ENCODE results near the gene OLFML1.

The OLFML1 gene

GRCh38 chr11:7532405-7533145, 47.3 kb downstream of the OLFML1 start:
- DNase-seq (ENCODE audit: low read depth): no peak

GRCh38 chr11:7533199-7534041, 48.1 kb downstream of the OLFML1 start:
- no peak for DNase-seq (ENCODE audit: low read depth)

- no peak for DNase-seq (ENCODE audit: low read depth)
These were observed 48.7 kb downstream of the OLFML1 start for GRCh38 chr11:7534042-7534378.

DNA sequence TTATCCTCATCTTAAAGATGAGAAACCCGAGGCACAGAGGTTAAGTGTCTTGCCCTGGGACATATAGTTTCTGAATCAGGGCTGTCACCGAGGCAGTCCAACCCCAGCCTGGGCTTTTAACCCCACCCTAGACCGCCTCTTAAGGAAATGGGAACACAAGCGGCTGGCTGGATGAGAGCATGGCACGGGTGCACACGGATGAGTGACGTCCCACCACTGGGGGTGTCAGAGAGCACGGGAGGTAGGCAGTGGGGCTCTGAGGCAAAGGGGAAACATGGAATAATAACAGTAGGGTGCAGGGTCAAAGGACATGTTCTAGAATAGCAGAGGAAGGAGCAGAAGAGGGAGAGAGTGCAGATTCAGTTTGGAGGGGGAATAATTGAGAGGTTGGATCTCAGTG, 50.8 kb downstream of the OLFML1 start:
- no peak for DNase-seq (ENCODE audit: low read depth)

DNA sequence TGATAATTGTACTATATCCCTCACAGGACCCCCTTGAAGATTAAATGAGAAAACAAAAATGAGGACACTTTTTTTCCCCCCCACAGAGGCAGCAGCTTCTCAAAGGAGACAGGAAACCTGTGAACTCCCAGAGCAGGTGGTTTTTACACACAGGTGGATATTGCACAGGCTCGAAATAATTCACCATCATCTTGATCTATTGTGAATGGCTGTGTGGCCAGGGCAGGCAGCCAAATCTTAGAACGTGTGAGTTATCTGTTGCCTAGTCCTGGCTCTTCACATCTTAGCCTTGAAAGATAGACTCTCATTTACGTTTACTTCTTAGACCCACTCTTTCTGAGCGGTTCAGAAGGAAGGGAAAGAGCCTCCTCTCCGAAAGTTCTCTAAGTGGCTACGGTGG, 52.0 kb downstream of the OLFML1 start:
- no peak for DNase-seq (ENCODE audit: low read depth)

- peak; percentile 7 for DNase-seq (ENCODE audit: low read depth)
These were observed 52.7 kb downstream of the OLFML1 start for GRCh38 chr11:7538031-7538430.

DNA sequence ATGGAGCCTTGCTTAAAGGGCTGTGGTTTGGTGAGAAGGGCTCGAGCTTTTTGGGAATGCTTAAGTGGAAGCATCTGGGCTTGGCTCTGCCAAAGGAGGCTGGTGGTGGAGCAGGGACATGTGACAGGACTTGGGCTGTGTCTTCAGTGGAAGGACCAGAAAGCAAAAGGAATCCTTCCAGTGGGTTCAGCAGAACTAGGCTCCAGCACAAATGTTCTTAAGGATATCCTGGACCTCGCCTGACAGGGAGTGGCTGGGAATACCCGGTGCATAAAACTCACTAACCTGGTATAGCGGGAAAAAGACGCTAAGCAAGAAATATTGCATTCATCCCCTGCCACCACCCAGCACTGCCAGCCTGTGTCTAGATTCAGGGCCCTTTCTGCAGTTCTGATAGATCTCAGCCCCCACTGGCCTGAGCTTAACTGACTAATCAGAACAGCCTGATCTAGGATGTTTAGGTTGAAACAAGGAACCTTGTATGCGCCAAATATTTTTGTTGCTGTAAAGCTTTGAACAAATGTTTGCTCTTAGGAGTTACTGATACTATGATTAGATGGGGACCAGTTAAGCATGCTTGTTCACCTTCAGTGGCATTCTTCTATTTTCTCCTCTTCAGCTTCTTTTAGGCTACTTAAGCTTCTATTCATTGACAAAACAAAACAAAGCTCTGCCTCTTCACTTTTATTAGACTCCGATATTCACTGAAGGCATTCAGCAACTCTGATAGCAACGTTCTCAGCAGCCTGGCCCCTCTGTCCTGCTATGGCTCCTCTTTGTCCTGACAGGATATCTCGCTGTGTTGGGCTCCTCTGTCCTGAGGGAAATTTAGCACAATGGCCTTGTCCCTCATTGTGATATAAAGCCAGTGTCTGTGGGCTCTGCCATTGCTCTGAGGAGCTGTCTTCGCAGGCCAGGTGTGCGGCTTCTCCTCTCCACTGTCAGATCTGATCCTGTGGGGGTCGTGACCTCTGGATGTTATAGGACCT, 53.5 kb downstream of the OLFML1 start:
- peak; percentile 10 for DNase-seq (ENCODE audit: low read depth)

- peak; percentile 34 for DNase-seq (ENCODE audit: low read depth)
These were observed 55.7 kb downstream of the OLFML1 start for GRCh38 chr11:7540830-7541555.

- DNase-seq (ENCODE audit: low read depth): no peak
These were observed 58.0 kb downstream of the OLFML1 start for GRCh38 chr11:7543302-7543701.

- no peak for DNase-seq (ENCODE audit: low read depth)
These were observed 58.7 kb downstream of the OLFML1 start for GRCh38 chr11:7544021-7544420.

GRCh38 chr11:7545611-7546010, 60.3 kb downstream of the OLFML1 start:
- no peak for DNase-seq (ENCODE audit: low read depth)

DNA sequence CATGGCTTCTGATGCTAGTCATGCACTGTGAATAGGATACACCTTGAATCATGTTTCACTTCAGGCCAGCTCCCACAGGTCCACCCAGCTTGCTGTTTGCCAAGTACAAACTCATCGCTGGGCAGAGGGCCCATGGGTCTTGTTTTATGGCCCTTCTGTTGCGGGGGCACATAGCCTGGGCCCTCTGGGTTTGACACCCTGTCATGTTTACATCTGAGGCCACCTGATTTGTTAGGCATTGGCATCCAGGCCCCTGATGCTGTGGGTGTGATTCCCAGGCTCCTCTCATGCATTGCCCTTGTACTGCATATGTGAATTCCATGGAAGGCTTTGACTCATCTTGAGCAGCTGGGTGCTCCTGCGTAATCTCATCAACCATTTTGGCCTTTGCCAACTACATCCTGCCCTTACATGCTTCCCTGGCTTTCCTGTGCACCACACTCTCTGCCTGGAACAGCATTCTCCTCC, 61.1 kb downstream of the OLFML1 start:
- peak; percentile 8 for DNase-seq (ENCODE audit: low read depth)

- no peak for DNase-seq (ENCODE audit: low read depth)
These were observed 62.4 kb downstream of the OLFML1 start for GRCh38 chr11:7547687-7548086.

DNA sequence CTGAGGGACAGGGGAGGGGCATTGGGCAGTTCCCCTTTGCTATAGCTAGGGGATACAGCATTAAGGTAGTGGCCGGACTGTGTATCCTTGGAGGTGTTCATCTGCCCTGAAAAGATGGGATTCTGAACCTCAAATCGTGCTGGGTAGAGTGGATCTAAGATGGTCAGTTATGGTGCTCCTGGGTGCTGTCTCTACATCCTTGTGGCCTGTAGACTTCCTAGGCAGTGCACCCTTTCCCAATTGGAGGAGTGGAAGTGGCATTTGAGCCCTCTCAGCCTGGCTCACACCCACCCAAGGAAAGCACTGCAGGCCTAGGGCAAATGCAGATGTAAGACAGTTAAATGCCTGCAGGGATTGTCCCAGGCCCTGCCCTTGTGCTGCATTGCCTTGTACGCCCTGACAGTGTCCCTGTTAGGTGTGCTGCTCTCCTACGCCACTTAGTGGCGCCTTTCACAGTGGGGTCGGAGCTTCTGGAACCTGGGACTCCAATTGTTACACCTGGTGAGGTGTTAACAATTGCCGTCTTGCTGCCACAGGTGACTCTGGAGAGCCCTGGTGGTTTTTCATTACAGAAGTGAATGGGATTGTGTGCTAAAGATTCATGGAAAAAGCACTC, 63.5 kb downstream of the OLFML1 start:
- no peak for DNase-seq (ENCODE audit: low read depth)

DNA sequence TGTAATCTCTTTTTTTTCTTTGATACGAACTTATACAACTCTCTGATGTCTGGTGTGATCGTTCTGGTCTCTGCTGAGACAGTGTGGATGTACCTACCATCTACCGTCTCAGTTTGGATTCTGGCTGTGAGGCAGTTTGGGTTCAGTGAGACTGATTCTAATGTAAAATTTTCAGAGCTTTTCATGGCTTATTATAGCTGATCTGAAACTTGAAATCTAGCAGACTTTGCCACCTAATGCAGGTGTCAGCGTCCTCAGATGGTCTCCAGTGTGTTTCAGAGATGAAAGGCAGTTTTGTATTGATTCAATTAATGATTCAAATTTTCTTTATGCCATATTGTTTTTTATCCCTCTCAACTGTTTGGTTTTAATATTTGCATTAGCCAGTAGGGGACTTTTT, 64.4 kb downstream of the OLFML1 start:
- DNase-seq (ENCODE audit: low read depth): no peak

- peak; percentile 77 for DNase-seq (ENCODE audit: low read depth)
These were observed 66.3 kb downstream of the OLFML1 start for GRCh38 chr11:7551571-7551970.

DNA sequence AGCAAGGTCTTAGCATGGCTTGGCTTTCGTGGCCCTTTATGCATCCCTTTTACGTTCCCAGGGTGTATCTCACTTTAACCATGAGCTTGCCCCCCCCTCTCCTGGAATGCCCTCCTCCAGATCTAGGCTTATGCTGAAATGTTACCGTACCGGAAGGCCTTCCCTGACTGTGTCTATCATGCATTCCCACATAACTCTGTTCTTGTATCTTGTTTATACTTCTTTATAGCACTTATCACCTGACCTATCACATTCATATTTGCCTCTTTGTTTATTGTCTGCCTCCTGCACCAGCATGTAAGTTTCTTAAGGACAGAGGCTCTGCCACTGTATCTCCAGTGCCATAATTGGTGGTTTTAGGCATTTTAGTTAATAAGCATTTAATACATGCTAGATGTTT, 67.4 kb downstream of the OLFML1 start:
- no peak for DNase-seq (ENCODE audit: low read depth)

- DNase-seq (ENCODE audit: low read depth): peak; percentile 35
These were observed 69.9 kb downstream of the OLFML1 start for GRCh38 chr11:7555052-7555699.

- no peak for DNase-seq (ENCODE audit: low read depth)
These were observed 72.7 kb downstream of the OLFML1 start for GRCh38 chr11:7558046-7558445.

Data from EH (cell line).